ENCODE data around the gene ZNF205.

ZNF205 gene

GRCh38 chr16:3131755-3132377, 19.5 kb downstream of the ZNF205 start:
- peak; percentile 52 for DNase-seq (ENCODE audit: low spot score)

GRCh38 chr16:3133844-3134243, 21.5 kb downstream of the ZNF205 start:
- no peak for DNase-seq (ENCODE audit: low spot score)

DNA sequence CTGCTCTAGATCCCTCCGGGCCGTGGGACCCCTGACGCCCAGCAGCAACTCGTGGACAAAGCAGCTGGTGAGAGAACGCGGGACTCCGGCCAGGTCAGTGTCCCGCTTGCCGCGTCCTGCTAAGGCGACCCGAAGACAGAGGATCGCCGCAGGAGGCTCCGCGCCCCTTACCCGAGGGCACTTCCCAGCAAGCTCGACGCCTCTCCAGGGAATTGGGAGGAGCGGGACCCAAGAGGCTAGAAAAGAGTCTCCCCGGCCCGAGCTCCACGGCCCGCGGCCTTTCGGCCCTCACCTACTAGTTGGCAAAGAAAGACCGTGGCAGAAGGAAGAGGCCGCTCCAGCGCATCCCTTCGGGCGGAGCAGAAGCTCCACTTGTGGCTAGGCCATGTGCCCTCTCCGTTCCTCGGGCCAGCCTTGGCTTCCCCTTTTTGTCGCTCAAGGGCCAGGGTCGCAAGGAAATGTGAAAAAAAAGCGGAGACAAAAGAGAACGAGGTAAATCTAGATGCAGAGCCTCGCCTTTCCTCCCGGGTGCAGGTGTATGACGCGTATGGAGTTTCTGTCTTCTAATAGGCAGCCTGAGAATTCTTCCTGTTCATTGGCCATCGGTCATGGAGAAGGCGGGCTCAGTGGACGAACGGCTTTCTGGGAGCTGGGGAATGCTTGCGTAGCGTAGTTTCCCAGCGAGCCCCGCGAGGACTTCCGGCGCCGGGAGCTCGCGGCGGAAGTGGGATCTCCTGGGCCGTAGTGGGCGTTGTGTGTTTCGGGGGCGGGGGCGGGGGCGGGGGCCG, 22.1 kb downstream of the ZNF205 start, which contains the start of gene ZNF213:
Gene ZNF213, plus strand, starts transcription at position 692 of the 788 bp plus-strand sequence. CDS start 2,252 bp downstream, outside the sequence.
- DNase-seq (ENCODE audit: low spot score): peak; percentile 98

DNA sequence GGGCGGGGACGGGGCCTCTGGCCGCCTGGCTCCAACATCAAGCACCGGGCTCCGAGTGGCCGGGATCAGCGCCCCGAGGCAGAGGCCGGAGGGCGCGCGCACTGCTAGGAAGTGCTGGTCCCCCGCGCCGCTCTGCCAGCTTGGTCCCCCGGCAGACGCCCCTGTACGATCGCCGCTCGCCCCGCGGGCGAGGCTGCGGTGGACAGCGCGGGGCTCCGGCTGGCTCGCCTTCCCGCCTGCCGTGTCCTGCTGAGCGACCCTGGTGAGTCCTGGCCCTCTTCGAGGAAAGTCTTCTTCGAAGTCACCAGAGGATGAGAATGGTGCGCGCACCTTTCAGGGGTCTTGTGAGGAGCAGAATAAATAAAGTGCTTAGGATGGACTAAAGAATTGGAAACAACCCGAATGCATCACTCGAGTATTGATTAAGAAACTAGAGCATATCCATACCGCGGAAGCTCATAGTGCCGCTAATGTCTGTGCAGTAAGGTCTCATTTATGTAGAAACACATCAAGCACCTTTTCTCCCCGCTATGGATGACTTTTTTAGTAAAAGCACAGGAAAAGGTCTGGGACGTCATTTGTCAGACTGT, 22.8 kb downstream of the ZNF205 start:
- no peak for DNase-seq (ENCODE audit: low spot score)

DNA sequence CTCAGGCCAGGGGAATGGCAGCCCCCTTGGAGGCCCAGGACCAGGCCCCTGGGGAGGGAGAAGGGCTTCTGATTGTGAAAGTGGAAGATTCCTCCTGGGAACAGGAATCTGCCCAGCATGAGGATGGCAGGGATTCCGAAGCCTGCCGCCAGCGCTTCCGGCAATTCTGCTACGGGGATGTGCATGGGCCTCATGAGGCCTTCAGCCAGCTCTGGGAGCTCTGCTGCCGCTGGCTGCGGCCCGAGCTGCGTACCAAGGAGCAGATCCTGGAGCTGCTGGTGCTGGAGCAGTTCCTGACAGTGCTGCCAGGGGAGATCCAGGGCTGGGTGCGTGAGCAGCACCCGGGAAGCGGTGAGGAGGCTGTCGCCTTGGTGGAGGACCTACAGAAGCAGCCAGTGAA, 24.9 kb downstream of the ZNF205 start:
- no peak for DNase-seq (ENCODE audit: low spot score)

- no peak for DNase-seq (ENCODE audit: low spot score)
Observed at GRCh38 chr16:3138342-3138741, 26.0 kb downstream of the ZNF205 start.

- no peak for DNase-seq (ENCODE audit: low spot score)
Observed at GRCh38 chr16:3138823-3139426, 26.5 kb downstream of the ZNF205 start.

- peak; percentile 54 for DNase-seq (ENCODE audit: low spot score)
Observed at GRCh38 chr16:3139561-3139960, 27.2 kb downstream of the ZNF205 start.

GRCh38 chr16:3140603-3141427, 28.4 kb downstream of the ZNF205 start:
- no peak for DNase-seq (ENCODE audit: low spot score)

- no peak for DNase-seq (ENCODE audit: low spot score)
Observed at GRCh38 chr16:3141781-3142311, 29.5 kb downstream of the ZNF205 start.

DNA sequence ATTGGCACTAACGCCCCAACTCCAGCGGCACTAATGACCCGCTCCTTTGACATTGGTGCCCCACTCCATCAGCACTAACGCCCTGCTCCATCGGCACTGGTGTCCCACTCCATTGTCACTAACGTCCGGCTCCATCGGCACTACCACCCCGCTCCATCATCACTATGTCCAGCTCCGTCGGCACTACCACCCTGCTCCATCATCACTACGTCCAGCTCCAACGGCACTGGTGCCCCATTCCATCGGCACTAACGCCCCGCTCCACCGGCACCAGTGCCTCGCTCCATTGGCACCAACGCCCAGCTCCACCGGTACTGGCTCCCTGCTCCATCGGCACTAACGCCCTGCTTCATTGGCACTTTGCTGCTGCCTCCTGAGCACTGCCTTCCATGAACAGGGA, 29.9 kb downstream of the ZNF205 start:
- DNase-seq (ENCODE audit: low spot score): no peak

DNA sequence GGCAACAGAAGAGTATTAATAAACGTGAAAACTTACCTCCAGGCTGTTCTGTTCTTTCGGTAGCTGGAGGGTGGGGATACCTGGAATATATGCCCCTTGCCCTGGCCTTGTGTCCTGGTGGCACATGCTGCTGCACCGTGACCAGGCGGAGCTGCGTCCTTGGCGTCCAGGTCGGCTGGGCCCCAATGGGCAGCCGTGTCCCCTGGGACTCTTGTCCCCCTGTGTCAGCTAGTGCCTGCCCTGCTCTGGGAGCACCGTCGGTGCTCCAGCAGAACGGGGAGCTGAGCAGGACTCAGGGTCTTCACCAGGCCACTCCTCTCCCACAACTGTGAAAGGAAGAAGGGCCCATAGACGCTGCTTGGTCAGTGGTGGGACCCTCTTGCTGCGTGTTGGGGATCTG, 30.4 kb downstream of the ZNF205 start:
- DNase-seq (ENCODE audit: low spot score): no peak

- DNase-seq (ENCODE audit: low spot score): no peak
Observed at GRCh38 chr16:3143189-3143588, 30.8 kb downstream of the ZNF205 start.

DNA sequence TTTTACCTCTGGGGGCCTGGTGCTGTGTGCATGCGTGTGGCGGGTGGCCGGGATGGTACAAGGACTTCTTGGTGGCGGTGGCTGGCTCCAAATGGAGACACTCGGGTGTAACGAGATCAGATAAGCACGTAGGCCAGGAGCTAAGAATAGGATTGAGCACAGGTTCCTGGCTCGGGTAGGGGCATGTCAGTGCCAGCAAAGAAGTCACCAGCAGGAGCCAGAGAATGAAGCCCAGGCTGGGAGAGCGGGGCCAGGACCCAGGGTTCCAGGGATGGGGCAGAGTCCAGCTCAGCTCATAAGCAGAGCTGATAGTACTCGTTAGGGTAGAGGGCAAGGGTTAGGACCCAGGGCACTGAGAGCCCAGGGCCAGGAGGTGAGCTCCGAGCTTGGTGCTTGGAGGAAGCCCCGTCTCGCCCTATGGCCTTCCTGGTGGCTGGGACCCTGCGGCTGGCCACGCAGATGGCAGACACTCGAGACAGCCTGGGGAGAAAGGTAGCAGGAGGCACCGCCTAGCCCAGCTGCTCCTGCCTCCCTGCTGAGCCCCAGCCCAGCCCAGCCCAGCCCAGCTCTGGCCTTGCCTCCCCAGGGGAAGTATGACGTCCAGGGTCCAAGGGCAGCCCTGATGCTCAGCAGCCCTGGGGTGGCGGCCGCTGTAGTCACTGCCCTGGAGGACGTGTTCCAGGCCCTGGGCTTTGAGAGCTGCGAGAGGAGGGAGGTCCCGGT, 31.4 kb downstream of the ZNF205 start:
- DNase-seq (ENCODE audit: low spot score): no peak

DNA sequence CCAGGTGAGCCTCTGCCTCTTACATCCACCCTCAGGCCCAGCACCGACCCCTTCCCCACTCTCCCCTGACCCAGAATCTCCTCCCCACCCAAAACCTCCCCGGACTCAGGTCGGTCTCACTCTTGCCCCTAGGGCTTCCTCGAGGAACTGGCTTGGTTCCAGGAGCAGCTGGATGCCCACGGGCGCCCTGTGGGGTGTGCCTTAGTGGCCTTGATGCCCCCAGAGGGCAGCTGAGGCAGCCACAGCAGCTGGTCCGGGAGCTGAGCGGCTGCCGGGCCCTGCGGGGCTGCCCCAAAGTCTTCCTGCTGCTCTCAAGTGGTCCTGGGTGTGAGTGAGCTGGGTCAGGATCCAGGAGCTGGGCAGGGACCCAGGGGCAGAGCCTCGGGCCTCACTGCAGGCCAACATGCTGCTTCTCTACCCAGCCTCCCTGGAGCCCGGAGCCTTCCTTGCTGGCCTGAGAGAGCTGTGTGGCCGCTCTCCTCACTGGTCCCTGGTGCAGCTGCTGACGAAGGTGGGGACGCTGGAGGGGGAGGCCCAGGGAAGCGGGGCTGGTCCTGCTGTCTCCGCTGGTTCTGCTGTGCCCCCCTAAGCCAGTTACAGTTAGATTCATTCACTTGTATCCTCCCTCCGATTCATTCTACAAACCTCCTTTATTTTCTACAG, 32.1 kb downstream of the ZNF205 start:
- DNase-seq (ENCODE audit: low spot score): no peak

- DNase-seq (ENCODE audit: low spot score): no peak
Observed at GRCh38 chr16:3145151-3145550, 32.8 kb downstream of the ZNF205 start.

GRCh38 chr16:3145660-3146059, 33.3 kb downstream of the ZNF205 start:
- no peak for DNase-seq (ENCODE audit: low spot score)

GRCh38 chr16:3147046-3147756, 34.8 kb downstream of the ZNF205 start:
- DNase-seq (ENCODE audit: low spot score): no peak

DNA sequence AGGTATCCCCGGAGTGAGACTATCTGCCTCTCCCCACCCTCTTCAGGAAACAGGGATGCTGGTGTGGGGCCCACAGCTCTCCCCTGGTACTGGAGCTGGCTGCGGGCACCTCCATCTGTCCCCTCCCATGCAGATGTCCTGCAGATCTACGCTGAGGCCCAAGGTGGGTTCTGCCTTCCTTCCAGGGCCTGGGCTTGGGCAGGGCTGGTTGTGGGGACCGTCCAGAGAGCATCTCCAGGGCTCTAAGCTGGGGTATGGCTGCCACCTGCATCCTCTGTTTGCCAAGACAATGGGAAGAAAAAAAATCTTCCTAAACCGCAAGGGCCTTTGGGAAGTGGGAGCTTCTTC, 35.3 kb downstream of the ZNF205 start:
- DNase-seq (ENCODE audit: low spot score): no peak

Measured in kidney tubule cell (primary cell).